Daoy (cell line): ENCODE measurements around the gene CD274. TPM values are rescaled to one million over a fixed set of nuclear protein-coding genes. Genes with fewer than 3 reads are reported as not detected.
"Not testable (repeated sequence)": the region's sequence is repeated elsewhere in the genome, so short reads cannot be mapped to it uniquely, and the experiment has no call there.

Experiments
- DNase-seq: peaks from one replicate; pipeline ENCODE4 v3.0.0-alpha.2; 2015; ENCODE audit warnings: low read depth
- total RNA-seq: library from RNA; depleted of rRNA; stranded (reverse); fragments of >200 nt; shearing (Covaris generic); gene quantifications from 2 replicates; pipeline ENCODE4 v1.2.3, GENCODE V29; 2014

Gene CD274
- total RNA-seq, 1 experiment from 2014 or later, result 17.0 TPM

GRCh38 chr9:5438301-5439162, 11.8 kb upstream of the CD274 start:
- DNase-seq, result peak; percentile 83

GRCh38 chr9:5440426-5440825, 9.9 kb upstream of the CD274 start:
- DNase-seq, result no peak

GRCh38 chr9:5441043-5441442, 9.3 kb upstream of the CD274 start:
- peak; percentile 55 for DNase-seq

GRCh38 chr9:5442400-5443011, 7.8 kb upstream of the CD274 start:
- peak; percentile 74 for DNase-seq

- DNase-seq, result no peak
Observed at GRCh38 chr9:5443850-5444249, 6.5 kb upstream of the CD274 start.

GRCh38 chr9:5445096-5445495, 5.2 kb upstream of the CD274 start:
- DNase-seq, result not testable (repeated sequence)

GRCh38 chr9:5445886-5446285, 4.5 kb upstream of the CD274 start:
- no peak for DNase-seq

GRCh38 chr9:5446451-5447236, 3.7 kb upstream of the CD274 start:
- DNase-seq, result peak; percentile 37

- DNase-seq, result no peak
Observed at GRCh38 chr9:5447337-5447736, 3.0 kb upstream of the CD274 start.

GRCh38 chr9:5448016-5448415, 2.3 kb upstream of the CD274 start:
- DNase-seq, result no peak

GRCh38 chr9:5448461-5449435, 1.6 kb upstream of the CD274 start:
- no peak for DNase-seq

- DNase-seq, result peak; percentile 36
Observed at GRCh38 chr9:5449521-5450358, 602 bp upstream of the CD274 start.

- DNase-seq, result no peak
Observed at GRCh38 chr9:5452286-5452609, 1.9 kb downstream of the CD274 start.

GRCh38 chr9:5453004-5453403, 2.7 kb downstream of the CD274 start:
- DNase-seq, result no peak

GRCh38 chr9:5453673-5454072, 3.3 kb downstream of the CD274 start:
- DNase-seq, result peak; percentile 34

- peak; percentile 68 for DNase-seq
Observed at GRCh38 chr9:5455181-5455580, 4.8 kb downstream of the CD274 start.

- peak; percentile 34 for DNase-seq
Observed at GRCh38 chr9:5459289-5459829, 9.0 kb downstream of the CD274 start.

GRCh38 chr9:5460157-5460556, 9.8 kb downstream of the CD274 start:
- no peak for DNase-seq

- not testable (repeated sequence) for DNase-seq
Observed at GRCh38 chr9:5464831-5465330, 14.5 kb downstream of the CD274 start.

GRCh38 chr9:5466005-5466404, 15.7 kb downstream of the CD274 start:
- DNase-seq, result no peak
